HCT116 (cell line): Measurements from ENCODE around the gene HOXC4. TPM values are rescaled to one million over a fixed set of nuclear protein-coding genes. Genes with fewer than 3 reads are reported as not detected.
"Not testable (repeated sequence)": the region's sequence is repeated elsewhere in the genome, so short reads cannot be mapped to it uniquely, and the experiment has no call there.

Experiments used
- ATAC-seq: fragments of 200-7000 bp; cut with Tn5 transposase; 2 replicates; pipeline ENCODE4 v1.9.1; 2020; ENCODE audit warnings: mild to moderate bottlenecking, moderate library complexity
- BruUV-seq: library from RNA; stranded (reverse); fragments of 400-500 nt; replicated peaks from 2 replicates; lab custom pipeline; 2021; lab: Mats Ljungman, UMichigan
- CTCF ChIA-PET: fragments of 300-600 bp; sonication (Branson Sonifier 250); formaldehyde crosslinking; loops from one replicate; lab custom pipeline; 2021; ENCODE audit warnings: antibody characterized with exemption; lab: Charles Lee
- POLR2A ChIA-PET: fragments of 300-600, 350-600 bp; sonication (Branson Sonifier 250); formaldehyde crosslinking; loops from one replicate; lab custom pipeline; 2021; ENCODE audit warnings: antibody characterized with exemption; lab: Charles Lee
- RAD21 ChIA-PET, 2 experiments: fragments of 300-600 bp; sonication (Branson Sonifier 250); formaldehyde crosslinking; loops; one replicate each; lab custom pipeline; 2023; ENCODE audit warnings: low total read pairs in 2 of 2; ENCODE audit not compliant: uncharacterized antibody in 2 of 2, unreplicated experiment in 2 of 2, low non-redundant PET in 1 of 2; lab: Charles Lee
- DNase-seq: peaks from one replicate; pipeline ENCODE4 v3.0.0-alpha.2; 2010; ENCODE audit warnings: low read depth, low spot score
- H2AFZ ChIP-seq: fragments of 200-600 bp; shearing (Covaris generic), sonication (generic); 2 replicates; pipeline ENCODE4 v1.6.1; 2017; ENCODE audit warnings: low read depth, mixed run types, mixed read lengths, antibody characterized with exemption, low read length; ENCODE audit not compliant: poor library complexity, severe bottlenecking
- H3K27ac ChIP-seq: 2 replicates; pipeline ENCODE4 v1.5.1; 2012; ENCODE audit warnings: low read depth, low read length
- H3K27me3 ChIP-seq: fragments of 200-600 bp; sonication (generic); 2 replicates; pipeline ENCODE4 v1.6.1; 2016; ENCODE audit warnings: mixed run types, low read length, mixed read lengths; ENCODE audit not compliant: insufficient read depth
- H3K36me3 ChIP-seq, 2 experiments: fragments of 200-500 bp in 1 of 2; fragments of 200-600 bp in 1 of 2; sonication (Bioruptor generic) in 1 of 2; sonication (generic) in 1 of 2; 2 replicates each; pipeline versions ENCODE4 v1.5.1 to v1.6.1; 2014 to 2016; ENCODE audit warnings: low read length in 2 of 2, inconsistent platforms in 1 of 2, mixed read lengths in 1 of 2, mixed run types in 1 of 2; ENCODE audit not compliant: insufficient read depth in 2 of 2, control insufficient read depth in 1 of 2
- H3K4me1 ChIP-seq, 2 experiments: fragments of 200-600 bp in 1 of 2; sonication (generic) in 1 of 2; 2 replicates each; pipeline versions ENCODE4 v1.5.1 to v1.6.1; 2012 to 2017; ENCODE audit warnings: low read length in 2 of 2, inconsistent platforms in 1 of 2, mild to moderate bottlenecking in 1 of 2, mixed read lengths in 1 of 2, mixed run types in 1 of 2, moderate library complexity in 1 of 2; ENCODE audit not compliant: insufficient read depth in 2 of 2, control insufficient read depth in 1 of 2
- H3K4me2 ChIP-seq: fragments of 200-600 bp; sonication (generic); 2 replicates; pipeline ENCODE4 v1.6.1; 2017; ENCODE audit warnings: mixed run types, low read length, mixed read lengths
- H3K4me3 ChIP-seq, 2 experiments: fragments of 200-600 bp in 1 of 2; sonication (generic) in 1 of 2; replicated peaks in 1 of 2; 2 replicates each; pipeline ENCODE4 v1.5.1; 2011 to 2016; ENCODE audit warnings: low read length in 2 of 2, control low read depth in 1 of 2, low read depth in 1 of 2, mild to moderate bottlenecking in 1 of 2, mixed read lengths in 1 of 2, mixed run types in 1 of 2
- H3K79me2 ChIP-seq: fragments of 200-600 bp; sonication (generic); 2 replicates; pipeline ENCODE4 v1.6.1; 2017; ENCODE audit warnings: mild to moderate bottlenecking, mixed run types, low read length, moderate library complexity, mixed read lengths; ENCODE audit not compliant: insufficient read depth
- H3K9ac ChIP-seq: fragments of 200-600 bp; sonication (generic); 2 replicates; pipeline ENCODE4 v1.6.1; 2016; ENCODE audit warnings: low read length, mixed read lengths
- H3K9me2 ChIP-seq: fragments of 200-600 bp; sonication (generic), shearing (Covaris generic); 2 replicates; pipeline ENCODE4 v1.6.1; 2017; ENCODE audit warnings: mixed run types, mild to moderate bottlenecking, moderate library complexity; ENCODE audit not compliant: insufficient read depth
- H3K9me3 ChIP-seq, 2 experiments: fragments of 200-500 bp in 1 of 2; fragments of 200-600 bp in 1 of 2; sonication (Bioruptor generic) in 1 of 2; sonication (generic) in 1 of 2; 2 replicates each; pipeline ENCODE4 v1.6.1; 2014 to 2017; ENCODE audit warnings: low read length in 2 of 2, mixed read lengths in 2 of 2, inconsistent platforms in 1 of 2, low read depth in 1 of 2, mild to moderate bottlenecking in 1 of 2, mixed run types in 1 of 2, moderate library complexity in 1 of 2; ENCODE audit not compliant: control insufficient read depth in 1 of 2, insufficient read depth in 1 of 2
- H4K20me1 ChIP-seq: fragments of 200-600 bp; sonication (generic), shearing (Covaris generic); 2 replicates; pipeline ENCODE4 v1.6.1; 2017; ENCODE audit warnings: mixed run types, mild to moderate bottlenecking, moderate library complexity; ENCODE audit not compliant: insufficient read depth
- intact Hi-C: fragments of 100-400 bp; cut with micrococcal nuclease; formaldehyde crosslinking; loops from 2 replicates; pipeline ENCODE4 v1.10.0; 2022
- microRNA counts: library from miRNA; unstranded; fragments of <30 nt; microRNA quantifications from one replicate; lab custom pipeline; 2015
- microRNA-seq: library from miRNA; unstranded; fragments of <30 nt; microRNA quantifications from one replicate; pipeline ENCODE4, GENCODE V29; 2016; ENCODE audit warnings: borderline number of aligned reads
- total RNA-seq: library from RNA; stranded (reverse); gene quantifications from one replicate; pipeline ENCODE4 v1.2.1, GENCODE V29; 2021; ENCODE audit not compliant: unreplicated experiment

Gene HOXC4
- total RNA-seq, 1 experiment from 2014 or later = 1.5 TPM

DNA sequence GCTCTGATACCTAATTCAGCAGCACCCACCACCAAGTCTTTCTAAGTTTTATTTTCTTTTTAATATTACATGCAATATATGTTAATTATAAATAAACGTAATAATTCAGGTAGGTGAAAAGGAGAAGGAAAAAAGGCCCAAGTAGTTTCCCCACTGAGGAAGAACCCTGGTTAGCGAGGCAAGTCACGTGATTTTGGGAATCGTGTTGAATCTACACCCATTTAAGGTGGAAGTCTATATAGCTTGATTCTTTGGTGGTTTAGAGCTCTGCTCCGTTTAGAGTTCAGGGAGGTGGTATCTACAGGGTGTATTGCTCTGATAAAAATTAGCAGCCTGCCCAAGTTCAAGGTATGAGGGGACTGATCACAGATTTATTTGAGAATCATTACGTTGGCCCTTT lies 47.0 kb downstream of the HOXC4 start:
- H3K36me3 ChIP-seq, H3K4me2 ChIP-seq, CTCF ChIA-PET, H3K79me2 ChIP-seq, BruUV-seq, POLR2A ChIA-PET, RAD21 ChIA-PET, ATAC-seq, H2AFZ ChIP-seq, DNase-seq, intact Hi-C loops, H3K27ac ChIP-seq, H3K4me1 ChIP-seq, H3K4me3 ChIP-seq, H3K9ac ChIP-seq, H3K9me2 ChIP-seq, H3K27me3 ChIP-seq, H4K20me1 ChIP-seq, H3K9me3 ChIP-seq: not testable (repeated sequence)

DNA sequence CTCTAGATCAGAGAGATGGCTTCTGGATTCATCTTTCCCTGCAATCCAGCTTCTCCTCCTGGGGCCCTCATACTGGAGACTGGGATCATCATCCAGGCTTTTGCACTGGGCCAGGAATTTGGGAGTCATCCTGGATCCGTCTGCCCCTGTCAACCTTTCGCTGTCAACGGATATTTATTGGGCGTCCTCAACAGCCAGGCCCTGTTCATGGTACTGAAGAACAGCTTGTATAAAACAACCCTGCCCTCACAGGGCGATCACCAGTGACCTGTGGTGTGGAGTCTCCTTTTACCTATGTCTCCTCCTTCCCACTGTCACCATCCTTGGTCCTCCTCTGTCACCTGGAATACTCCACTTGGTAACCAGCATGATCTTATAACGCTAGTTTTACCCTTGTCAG lies 48.6 kb downstream of the HOXC4 start:
- H3K4me3 ChIP-seq, RAD21 ChIA-PET, H3K9me2 ChIP-seq, intact Hi-C loops, H4K20me1 ChIP-seq, H3K36me3 ChIP-seq, H2AFZ ChIP-seq, H3K9me3 ChIP-seq, H3K27me3 ChIP-seq, BruUV-seq, ATAC-seq, CTCF ChIA-PET, H3K4me1 ChIP-seq, H3K9ac ChIP-seq, POLR2A ChIA-PET, H3K79me2 ChIP-seq, H3K4me2 ChIP-seq, H3K27ac ChIP-seq, DNase-seq: not testable (repeated sequence)

DNA sequence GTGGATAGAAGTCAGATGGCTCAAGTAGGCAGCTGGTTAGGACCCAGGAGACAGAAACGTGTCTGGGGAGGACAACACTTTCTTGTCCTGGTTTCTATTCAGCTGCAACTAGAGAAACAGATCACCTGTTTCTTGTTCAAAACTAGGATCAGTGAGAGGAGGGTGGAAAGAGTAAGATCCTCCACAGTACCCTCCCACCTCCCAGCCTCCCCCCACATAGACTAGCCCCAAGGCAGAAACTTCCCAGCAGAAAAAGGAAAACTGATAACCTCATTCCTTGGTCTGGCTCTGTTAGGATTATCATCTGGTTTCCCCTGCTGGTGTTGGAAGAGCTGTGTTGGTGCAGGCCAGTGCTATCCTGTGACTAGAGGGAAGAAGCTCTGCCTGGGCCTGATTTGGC lies 50.2 kb downstream of the HOXC4 start:
- ATAC-seq, H3K9ac ChIP-seq, H3K9me2 ChIP-seq, H3K4me3 ChIP-seq, DNase-seq, H3K27ac ChIP-seq, H3K79me2 ChIP-seq, H4K20me1 ChIP-seq, RAD21 ChIA-PET, H3K9me3 ChIP-seq, CTCF ChIA-PET, H3K4me2 ChIP-seq, H3K4me1 ChIP-seq, H2AFZ ChIP-seq, H3K36me3 ChIP-seq, H3K27me3 ChIP-seq, POLR2A ChIA-PET, BruUV-seq, intact Hi-C loops: not testable (repeated sequence)

MicroRNA genes within 50 kb of the gene (microRNA counts, 767-probe panel; counts per million panel counts)
- microRNA hsa-miR-615-3p (lab: Ali Mortazavi, UCI) (not detected), microRNA hsa-miR-615-5p (lab: Ali Mortazavi, UCI) (not detected)

Small RNA genes within 50 kb of the gene (microRNA-seq; reads per million reads assigned to microRNA genes)
- 454 reads per million, percentile 75 among the genes with 10 or more reads in this experiment for gene MIR615

Other genes with a start within 250 kb of the HOXC4 start
- 3.8 TPM for gene HOXC13, start 115.0 kb upstream of the HOXC4 start, total RNA-seq
- not detected for gene HOXC12, start 98.9 kb upstream of the HOXC4 start, total RNA-seq
- gene HOXC11, start 80.7 kb upstream of the HOXC4 start, total RNA-seq = 0.22 TPM
- 0.25 TPM for gene HOTAIR, start 78.9 kb upstream of the HOXC4 start, total RNA-seq
- gene HOXC10, start 68.7 kb upstream of the HOXC4 start, total RNA-seq = 3.8 TPM
- gene HOXC9, start 53.7 kb upstream of the HOXC4 start, total RNA-seq = 11.3 TPM
- 0.98 TPM for gene HOXC8, start 44.9 kb upstream of the HOXC4 start, total RNA-seq
- gene HOXC6, start 25.4 kb upstream of the HOXC4 start, total RNA-seq = 3.1 TPM
- gene HOXC5, start 20.8 kb upstream of the HOXC4 start, total RNA-seq = 1.1 TPM
- 43.6 TPM for gene SMUG1, start 135.2 kb downstream of the HOXC4 start, total RNA-seq
- gene CBX5, start 226.3 kb downstream of the HOXC4 start, total RNA-seq = 72.3 TPM
- gene HNRNPA1, start 226.9 kb downstream of the HOXC4 start, total RNA-seq = 1,878 TPM
- gene NFE2, start 247.2 kb downstream of the HOXC4 start, total RNA-seq = 1.3 TPM